A673 (cell line): ENCODE results near the gene SNRNP40. TPM values are rescaled to one million over a fixed set of nuclear protein-coding genes. Genes with fewer than 3 reads are reported as not detected.

Experiments
- BruUV-seq: library from RNA; stranded (reverse); fragments of 400-500 nt; replicated peaks from 2 replicates; lab custom pipeline; 2021; lab: Mats Ljungman, UMichigan
- CTCF ChIA-PET: fragments of 300-600 bp; sonication (Branson Sonifier 250); formaldehyde crosslinking; loops from one replicate; lab custom pipeline; 2022; ENCODE audit warnings: antibody characterized with exemption; lab: Charles Lee
- POLR2A ChIA-PET: fragments of 300-600 bp; sonication (Branson Sonifier 250); formaldehyde crosslinking; loops from one replicate; lab custom pipeline; 2022; ENCODE audit warnings: antibody characterized with exemption; ENCODE audit not compliant: low non-redundant PET; lab: Charles Lee
- DNase-seq: peaks from one replicate; pipeline ENCODE4 v3.0.0-alpha.2; 2015; ENCODE audit warnings: low spot score
- H3K27ac ChIP-seq: fragments of 200-600 bp; sonication (generic); 2 replicates; pipeline ENCODE4 v1.5.1; 2016; ENCODE audit warnings: mixed run types, low read depth, mild to moderate bottlenecking, mixed read lengths, antibody characterized with exemption, low read length; ENCODE audit not compliant: poor library complexity, severe bottlenecking
- H3K27me3 ChIP-seq: fragments of 200-600 bp; sonication (generic); replicated peaks from 2 replicates; pipeline ENCODE4 v1.6.1; 2017; ENCODE audit warnings: mixed run types, low read depth, mild to moderate bottlenecking, mixed read lengths, antibody characterized with exemption, low read length; ENCODE audit not compliant: insufficient read depth, poor library complexity
- H3K36me3 ChIP-seq: fragments of 200-600 bp; sonication (generic); 2 replicates; pipeline ENCODE4 v1.6.1; 2016; ENCODE audit warnings: mixed run types, mild to moderate bottlenecking, mixed read lengths, antibody characterized with exemption, low read length; ENCODE audit not compliant: insufficient read depth, poor library complexity, severe bottlenecking
- H3K4me1 ChIP-seq: fragments of 200-600 bp; sonication (generic); 2 replicates; pipeline ENCODE4 v1.6.1; 2017; ENCODE audit warnings: mixed run types, mild to moderate bottlenecking, mixed read lengths, antibody characterized with exemption, low read length; ENCODE audit not compliant: insufficient read depth, poor library complexity, severe bottlenecking
- H3K4me3 ChIP-seq: fragments of 200-600 bp; sonication (generic); 2 replicates; pipeline ENCODE4 v1.5.1; 2016; ENCODE audit warnings: low read depth, mixed run types, mild to moderate bottlenecking, mixed read lengths, low read length; ENCODE audit not compliant: poor library complexity, severe bottlenecking
- H3K9me3 ChIP-seq: fragments of 200-600 bp; sonication (generic); 2 replicates; pipeline ENCODE4 v1.6.1; 2016; ENCODE audit warnings: mixed run types, low read depth, mild to moderate bottlenecking, mixed read lengths, antibody characterized with exemption, low read length; ENCODE audit not compliant: poor library complexity, severe bottlenecking
- EZH2 ChIP-seq: fragments of 200-600 bp; sonication (generic); IDR thresholded peaks from 2 replicates; pipeline ENCODE4 v1.6.1; 2017; ENCODE audit warnings: borderline replicate concordance, low read depth, mild to moderate bottlenecking, mixed read lengths, antibody characterized with exemption, low read length; ENCODE audit not compliant: poor library complexity, severe bottlenecking
- intact Hi-C: fragments of 100-400 bp; cut with micrococcal nuclease; formaldehyde crosslinking; loops from one replicate; pipeline ENCODE4 v1.10.0; 2022; ENCODE audit not compliant: unreplicated experiment
- total RNA-seq: library from RNA; stranded (reverse); gene quantifications from 2 replicates; pipeline ENCODE4 v1.2.3, GENCODE V29; 2021
- TF ChIP-seq, protein P1 (sequence below): fragments of 300-800, 200-600 bp; sonication (generic); conservative IDR thresholded peaks from 2 replicates; pipeline ENCODE4 v1.5.1; 2017; ENCODE audit warnings: low read depth, mild to moderate bottlenecking, antibody characterized with exemption, low read length, moderate library complexity, mixed read lengths

SNRNP40 gene
- total RNA-seq, 1 experiment from 2014 or later = 121 TPM

DNA sequence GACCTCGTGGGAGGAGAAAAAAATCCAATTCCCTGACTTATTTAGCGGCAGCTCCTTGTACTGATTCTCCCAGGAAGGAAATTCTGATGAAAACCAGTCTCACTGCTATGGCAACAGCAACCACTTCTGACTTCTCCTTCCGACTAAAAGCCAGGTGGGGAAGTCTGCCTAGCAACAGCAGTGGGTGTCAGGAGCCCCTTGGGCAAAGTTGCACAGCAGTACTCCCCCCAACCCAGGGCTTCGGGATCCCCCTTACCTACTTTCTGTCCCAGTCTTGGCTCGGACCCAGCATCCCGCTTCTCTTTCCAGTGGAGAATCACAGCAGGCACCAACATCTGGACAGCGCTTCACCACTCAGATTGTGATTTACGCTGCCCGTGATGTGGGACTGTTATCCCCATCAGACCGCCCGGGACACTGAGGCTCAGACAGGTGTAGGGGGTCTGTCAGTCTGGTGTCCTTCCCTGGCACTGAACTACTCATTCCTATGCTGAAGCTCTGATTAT, 81.5 kb downstream of the SNRNP40 start:
- intact Hi-C loops = no loop called here
- no TSS peak for BruUV-seq
- POLR2A ChIA-PET = no interaction called here
- CTCF ChIA-PET = interaction anchor here (0.5 kb wide), 1 partner anchor 65 kb away, joined by 4 read pairs; no protein-coding TSS in a partner anchor
- Histone ChIP-seq H3K4me1 (no peaks in the 10 kb centered on the region), H3K9me3 (no peaks in the 10 kb centered on the region), H3K27me3 (no peaks in the 10 kb centered on the region), H3K36me3 (no peaks in the 10 kb centered on the region), H3K27ac (no peak overlapping the region), H3K4me3 (no peak overlapping the region)
- DNase-seq = no peak
- TF ChIP-seq, protein P1, sequence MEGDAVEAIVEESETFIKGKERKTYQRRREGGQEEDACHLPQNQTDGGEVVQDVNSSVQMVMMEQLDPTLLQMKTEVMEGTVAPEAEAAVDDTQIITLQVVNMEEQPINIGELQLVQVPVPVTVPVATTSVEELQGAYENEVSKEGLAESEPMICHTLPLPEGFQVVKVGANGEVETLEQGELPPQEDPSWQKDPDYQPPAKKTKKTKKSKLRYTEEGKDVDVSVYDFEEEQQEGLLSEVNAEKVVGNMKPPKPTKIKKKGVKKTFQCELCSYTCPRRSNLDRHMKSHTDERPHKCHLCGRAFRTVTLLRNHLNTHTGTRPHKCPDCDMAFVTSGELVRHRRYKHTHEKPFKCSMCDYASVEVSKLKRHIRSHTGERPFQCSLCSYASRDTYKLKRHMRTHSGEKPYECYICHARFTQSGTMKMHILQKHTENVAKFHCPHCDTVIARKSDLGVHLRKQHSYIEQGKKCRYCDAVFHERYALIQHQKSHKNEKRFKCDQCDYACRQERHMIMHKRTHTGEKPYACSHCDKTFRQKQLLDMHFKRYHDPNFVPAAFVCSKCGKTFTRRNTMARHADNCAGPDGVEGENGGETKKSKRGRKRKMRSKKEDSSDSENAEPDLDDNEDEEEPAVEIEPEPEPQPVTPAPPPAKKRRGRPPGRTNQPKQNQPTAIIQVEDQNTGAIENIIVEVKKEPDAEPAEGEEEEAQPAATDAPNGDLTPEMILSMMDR = no peak
- TF ChIP-seq EZH2 = no peak

DNA sequence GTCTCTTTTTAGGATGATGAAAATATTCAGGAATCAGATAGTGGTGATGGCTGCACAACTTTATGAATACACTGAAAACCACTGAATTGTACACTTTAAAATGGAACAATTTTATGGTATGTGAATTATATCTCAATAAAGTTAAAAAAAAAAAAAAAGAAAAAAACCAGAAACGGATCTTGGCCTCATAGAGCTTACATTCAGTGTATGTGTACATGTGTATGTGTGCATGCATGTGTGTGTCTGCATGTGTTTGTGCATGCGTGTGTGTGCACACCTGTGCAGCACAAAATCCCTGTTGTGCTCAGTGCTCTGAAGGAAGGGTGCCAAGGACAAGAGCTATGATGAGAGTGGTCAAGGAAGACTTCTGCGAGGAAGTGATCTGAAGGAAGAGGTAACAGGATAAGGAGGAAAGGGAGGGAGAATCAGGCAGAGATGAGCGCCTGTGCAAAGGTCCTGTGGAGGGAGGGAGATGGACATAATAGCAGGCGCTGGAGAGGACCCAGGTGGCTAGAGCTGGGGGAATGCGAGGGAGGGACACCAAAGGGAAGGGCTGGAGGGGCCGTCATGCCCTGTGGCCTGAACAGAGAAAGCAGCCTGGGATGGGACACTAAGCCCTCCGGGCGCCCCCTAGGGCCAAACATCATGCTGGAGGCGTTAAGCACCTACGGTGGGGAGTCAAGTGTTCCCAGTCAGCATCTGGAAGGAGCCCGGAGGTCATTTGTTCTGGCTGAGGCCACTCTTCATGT, 82.1 kb downstream of the SNRNP40 start:
- Histone ChIP-seq H3K27ac (no peak overlapping the region), H3K4me3 (no peak overlapping the region), H3K4me1 (no peaks in the 10 kb centered on the region), H3K27me3 (no peaks in the 10 kb centered on the region), H3K36me3 (no peaks in the 10 kb centered on the region), H3K9me3 (no peaks in the 10 kb centered on the region)
- POLR2A ChIA-PET = no interaction called here
- no peak for DNase-seq
- TF ChIP-seq EZH2 = no peak
- TF ChIP-seq, protein P1 = 0 out of 2 replicates have a peak, but pooled peaks have one; percentile 22
- CTCF ChIA-PET = no interaction called here
- no TSS peak for BruUV-seq
- intact Hi-C loops = no loop called here

Other genes starting within 250 kb of the SNRNP40 start
- 135 and 138 TPM in 2 replicates for gene PUM1, start 231.1 kb downstream of the SNRNP40 start, total RNA-seq
- 1.4 and 5.4 TPM in 2 replicates for gene NKAIN1, start 56.9 kb downstream of the SNRNP40 start, total RNA-seq
- 48.4 and 48.8 TPM in 2 replicates for gene ZCCHC17, start 244 bp upstream of the SNRNP40 start, total RNA-seq
- gene FABP3, start 76.3 kb upstream of the SNRNP40 start, total RNA-seq = 0.66 TPM in 1 of 2 replicates, not detected in the other
- gene SERINC2, start 116.4 kb upstream of the SNRNP40 start, total RNA-seq = 0.30 and 0.42 TPM in 2 replicates